Measurements from ENCODE around the gene DLGAP4. TPM values are rescaled to one million over a fixed set of nuclear protein-coding genes. Genes with fewer than 3 reads are reported as not detected.
A peak's percentile ranks its signal among the peaks of the same experiment; 100 is the strongest.

The DLGAP4 gene
- total and polyA plus RNA-seq, 2 of the 13 experiments (the other 11 are each of a cell fraction or from before 2014, with no cell fraction given), result 15.2 to 26.7 TPM

GRCh38 chr20:36574366-36575135 lies 268.4 kb downstream of the DLGAP4 start (continued):
- TF ChIP-seq ZNF326 (CRISPR knock-in tag; IDR thresholded peaks at IDR 0.05; ENCODE audit: borderline replicate concordance) (no peak), ISX (CRISPR knock-in tag; conservative IDR thresholded peaks at IDR 0.05) (no peak; the same call in 1 of the 2 replicates), STAT6 (CRISPR knock-in tag; IDR thresholded peaks at IDR 0.05; ENCODE audit: borderline replicate concordance) (no peak; the same call in 1 of the 2 replicates), MLLT10 (CRISPR knock-in tag; IDR thresholded peaks at IDR 0.05) (no peak), KDM3A (CRISPR knock-in tag; IDR thresholded peaks at IDR 0.05; ENCODE audit: low read depth) (peak; percentile 65; the same call in 1 of the 2 replicates), ZBTB37 (CRISPR knock-in tag; IDR thresholded peaks at IDR 0.05) (no peak), MNT (IDR thresholded peaks at IDR 0.05) (peak; percentile 63), BRF2 (CRISPR knock-in tag; IDR thresholded peaks at IDR 0.05) (no peak), ZNF660 (CRISPR knock-in tag; IDR thresholded peaks at IDR 0.05; ENCODE audit: borderline replicate concordance, low read depth) (no peak), KLF12 (CRISPR knock-in tag; IDR thresholded peaks at IDR 0.05; ENCODE audit: borderline replicate concordance) (no peak), ZMAT3 (CRISPR knock-in tag; conservative IDR thresholded peaks at IDR 0.05) (peak; percentile 77; the same call in 1 of the 2 replicates), ZNF207 (IDR thresholded peaks at IDR 0.05; ENCODE audit: borderline replicate concordance) (no peak), CREB3 (CRISPR knock-in tag; IDR thresholded peaks at IDR 0.05) (no peak; the same call in 1 of the 2 replicates), PRMT3 (CRISPR knock-in tag; IDR thresholded peaks at IDR 0.05; ENCODE audit: borderline replicate concordance, low read depth) (no peak), TFDP2 (CRISPR knock-in tag; IDR thresholded peaks at IDR 0.05) (peak; percentile 75), TAF1 (CRISPR knock-in tag; IDR thresholded peaks at IDR 0.05) (no peak; the same call in 1 of the 2 replicates), PHF5A (CRISPR knock-in tag; IDR thresholded peaks at IDR 0.05; ENCODE audit: low read depth, unreplicated experiment) (peak; percentile 34), ZNF557 (CRISPR knock-in tag; IDR thresholded peaks at IDR 0.05) (no peak)

Measured in HepG2 (cell line).